GM21619 (cell line): Measurements from ENCODE around the gene GLIPR2.
A peak's percentile ranks its signal among the peaks of the same experiment; 100 is the strongest.
"Not testable (repeated sequence)": the region's sequence is repeated elsewhere in the genome, so short reads cannot be mapped to it uniquely, and the experiment has no call there.

Experiments used
- ATAC-seq: cut with Tn5 transposase; IDR thresholded peaks from one replicate; pipeline ENCODE4 v1.9.1; 2021; ENCODE audit not compliant: unreplicated experiment

GLIPR2 gene

GRCh38 chr9:36143245-36143641 is 6.7 kb downstream of the GLIPR2 start:
- no peak for ATAC-seq

GRCh38 chr9:36144309-36145232 is 8.0 kb downstream of the GLIPR2 start:
- ATAC-seq = no peak

GRCh38 chr9:36145970-36146369 is 9.4 kb downstream of the GLIPR2 start:
- ATAC-seq = no peak

- no peak for ATAC-seq
Measured at GRCh38 chr9:36146651-36147050, 10.1 kb downstream of the GLIPR2 start.

- no peak for ATAC-seq
Measured at GRCh38 chr9:36147441-36148175, 11.1 kb downstream of the GLIPR2 start.

GRCh38 chr9:36148311-36149051 is 11.9 kb downstream of the GLIPR2 start:
- no peak for ATAC-seq

GRCh38 chr9:36149197-36149596 is 12.7 kb downstream of the GLIPR2 start:
- ATAC-seq = no peak

- ATAC-seq = no peak
Measured at GRCh38 chr9:36150574-36151315, 14.2 kb downstream of the GLIPR2 start.

- ATAC-seq = peak; percentile 83
Measured at GRCh38 chr9:36151316-36152210, 15.0 kb downstream of the GLIPR2 start.

GRCh38 chr9:36152741-36153438 is 16.4 kb downstream of the GLIPR2 start:
- ATAC-seq = no peak

GRCh38 chr9:36153746-36154145 is 17.2 kb downstream of the GLIPR2 start:
- no peak for ATAC-seq

- ATAC-seq = no peak
Measured at GRCh38 chr9:36154331-36154952, 17.9 kb downstream of the GLIPR2 start.

- ATAC-seq = no peak
Measured at GRCh38 chr9:36156116-36156515, 19.6 kb downstream of the GLIPR2 start.

- no peak for ATAC-seq
Measured at GRCh38 chr9:36158122-36158521, 21.6 kb downstream of the GLIPR2 start.

- ATAC-seq = no peak
Measured at GRCh38 chr9:36158917-36159316, 22.4 kb downstream of the GLIPR2 start.

- ATAC-seq = not testable (repeated sequence)
Measured at GRCh38 chr9:36159509-36159908, 23.0 kb downstream of the GLIPR2 start.

GRCh38 chr9:36160126-36160525 is 23.6 kb downstream of the GLIPR2 start:
- not testable (repeated sequence) for ATAC-seq

- no peak for ATAC-seq
Measured at GRCh38 chr9:36161187-36161586, 24.7 kb downstream of the GLIPR2 start.
